SU-DHL-6 (cell line): ENCODE results near the gene TOR4A.

ENCODE experiments used
- H2AFZ ChIP-seq: fragments of 200-600 bp; sonication (generic); 2 replicates; pipeline ENCODE4 v1.6.1; 2014; ENCODE audit warnings: low read depth, mild to moderate bottlenecking, moderate library complexity, mixed read lengths, antibody characterized with exemption, low read length; ENCODE audit not compliant: severe bottlenecking
- H3F3A ChIP-seq: fragments of 200-600 bp; shearing (Covaris generic); 2 replicates; pipeline ENCODE4 v1.6.0; 2016; ENCODE audit warnings: antibody characterized with exemption, mild to moderate bottlenecking; ENCODE audit not compliant: insufficient read depth
- H3K27ac ChIP-seq: fragments of 200-600 bp; sonication (generic); 2 replicates; pipeline ENCODE4 v1.5.1; 2016; ENCODE audit warnings: low read depth, mild to moderate bottlenecking, low read length, moderate library complexity, mixed read lengths
- H3K27me3 ChIP-seq: fragments of 200-600 bp; sonication (generic), shearing (Covaris generic); 2 replicates; pipeline ENCODE4 v1.6.0; 2014; ENCODE audit warnings: mild to moderate bottlenecking, low read length
- H3K36me3 ChIP-seq: fragments of 200-600 bp; sonication (generic); 2 replicates; pipeline ENCODE4 v1.6.1; 2014; ENCODE audit warnings: mild to moderate bottlenecking, low read length, mixed read lengths
- H3K4me2 ChIP-seq: fragments of 300-600, 200-600 bp; shearing (Covaris generic), sonication (generic); 2 replicates; pipeline ENCODE4 v1.6.0; 2014; ENCODE audit warnings: low read length, low read depth, mild to moderate bottlenecking; ENCODE audit not compliant: poor library complexity, severe bottlenecking
- H3K4me3 ChIP-seq: fragments of 200-600 bp; sonication (generic); 2 replicates; pipeline ENCODE4 v1.5.1; 2014; ENCODE audit warnings: antibody characterized with exemption, low read length, mild to moderate bottlenecking, mixed read lengths; ENCODE audit not compliant: insufficient read depth, poor library complexity, severe bottlenecking
- H3K79me2 ChIP-seq: fragments of 200-600 bp; sonication (generic); 2 replicates; pipeline ENCODE4 v1.6.1; 2014; ENCODE audit warnings: mild to moderate bottlenecking, low read length, moderate library complexity; ENCODE audit not compliant: insufficient read depth
- H3K9ac ChIP-seq: fragments of 200-600 bp; sonication (generic); 2 replicates; pipeline ENCODE4 v1.7.0; 2014; ENCODE audit warnings: mild to moderate bottlenecking, low read length
- H3K9me2 ChIP-seq: fragments of 200-600 bp; sonication (generic); replicated peaks from 2 replicates; pipeline ENCODE4 v1.6.1; 2014; ENCODE audit warnings: low read length; ENCODE audit not compliant: insufficient read depth
- H3K9me3 ChIP-seq: fragments of 200-600 bp; sonication (generic); 2 replicates; pipeline ENCODE4 v1.6.1; 2014; ENCODE audit warnings: low read length, mixed read lengths; ENCODE audit not compliant: insufficient read depth
- H4K20me1 ChIP-seq: fragments of 200-600 bp; sonication (generic); 2 replicates; pipeline ENCODE4 v1.6.1; 2014; ENCODE audit warnings: low read depth, mild to moderate bottlenecking, antibody characterized with exemption, low read length, moderate library complexity, mixed read lengths
- CTCF ChIP-seq: fragments of 200-600 bp; sonication (generic); IDR thresholded peaks from one replicate; pipeline ENCODE4 v1.5.1; 2017; ENCODE audit warnings: antibody characterized with exemption, mild to moderate bottlenecking, low read length, moderate library complexity; ENCODE audit not compliant: insufficient read depth, poor library complexity, severe bottlenecking
- EZH2phosphoT487 ChIP-seq: fragments of 200-600 bp; sonication (generic), shearing (Covaris generic); conservative IDR thresholded peaks from 2 replicates; pipeline ENCODE4 v1.6.1; 2018; ENCODE audit warnings: mild to moderate bottlenecking, antibody characterized with exemption, low read length, moderate library complexity, mixed read lengths

TOR4A gene

GRCh38 chr9:137307255-137308056 lies 29.9 kb downstream of the TOR4A start:
- Histone ChIP-seq H3K4me2 (no peak overlapping the region), H3K36me3 (no peaks in the 10 kb centered on the region), H3K9ac (no peak overlapping the region), H3K9me2 (no peaks in the 10 kb centered on the region), H3K4me3 (no peak overlapping the region), H4K20me1 (no peaks in the 10 kb centered on the region), H3F3A (no peaks in the 10 kb centered on the region), H3K79me2 (no peaks in the 10 kb centered on the region), H2AFZ (no peak overlapping the region), H3K27me3 (no peaks in the 10 kb centered on the region), H3K27ac (no peak overlapping the region), H3K9me3 (no peaks in the 10 kb centered on the region)
- TF ChIP-seq EZH2phosphoT487 (no peak), CTCF (no peak)

GRCh38 chr9:137308057-137308619 lies 30.6 kb downstream of the TOR4A start:
- H4K20me1 ChIP-seq, result no peaks in the 10 kb centered on the region
- TF ChIP-seq EZH2phosphoT487 (no peak), CTCF (no peak)
- H3K4me2 ChIP-seq, result no peak overlapping the region
- no peak overlapping the region for H3K4me3 ChIP-seq
- no peaks in the 10 kb centered on the region for H3K79me2 ChIP-seq
- H3K27ac ChIP-seq, result no peak overlapping the region
- no peak overlapping the region for H2AFZ ChIP-seq
- H3F3A ChIP-seq, result no peaks in the 10 kb centered on the region
- no peaks in the 10 kb centered on the region for H3K36me3 ChIP-seq
- no peaks in the 10 kb centered on the region for H3K9me2 ChIP-seq
- no peak overlapping the region for H3K9ac ChIP-seq
- H3K27me3 ChIP-seq, result no peaks in the 10 kb centered on the region
- no peaks in the 10 kb centered on the region for H3K9me3 ChIP-seq

DNA sequence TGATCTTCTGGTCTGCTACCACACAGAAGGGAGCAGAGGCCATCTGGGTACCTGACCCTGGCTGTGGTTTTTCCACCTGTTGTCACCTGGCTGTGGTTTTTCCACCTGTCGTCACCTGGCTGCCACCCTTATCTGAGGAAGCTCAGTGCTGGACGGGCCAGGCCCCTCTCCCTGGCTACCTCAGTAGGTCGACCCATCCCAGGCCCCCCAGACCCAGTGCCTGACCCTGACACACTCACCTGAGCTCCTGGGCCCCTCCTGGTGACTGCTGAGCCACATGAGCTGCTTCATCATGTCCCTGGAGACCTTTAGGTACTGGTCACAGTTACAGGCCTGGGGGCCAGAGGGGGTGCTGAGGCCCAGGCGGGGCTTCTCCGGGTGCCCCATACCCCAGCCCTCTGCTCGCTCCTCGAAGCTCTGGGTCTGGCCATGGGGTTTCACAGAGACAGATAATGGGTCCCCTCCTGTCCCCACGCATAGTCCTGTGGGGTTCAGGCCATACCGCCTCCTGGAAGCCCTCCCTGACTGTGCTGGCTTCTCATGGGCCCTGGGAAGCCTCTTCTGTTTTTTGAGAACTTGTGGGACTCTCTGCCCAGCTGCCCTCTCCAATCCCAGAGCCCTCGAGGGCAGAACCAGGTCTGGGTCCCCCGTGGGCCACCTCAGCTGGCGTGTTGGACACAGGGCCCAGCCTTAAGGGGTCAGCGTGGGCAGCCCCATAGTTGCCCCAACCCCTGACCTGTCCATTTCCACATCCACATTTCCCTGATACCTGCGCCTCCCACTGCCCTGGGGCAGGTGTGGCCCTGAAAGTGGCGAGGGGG lies 32.1 kb downstream of the TOR4A start:
- no peaks in the 10 kb centered on the region for H3K27me3 ChIP-seq
- no peak overlapping the region for H3K9ac ChIP-seq
- no peak overlapping the region for H3K4me3 ChIP-seq

More for the DNA sequence above, 32.1 kb downstream of the TOR4A start:
- Histone ChIP-seq H4K20me1 (no peaks in the 10 kb centered on the region), H3K27ac (no peak overlapping the region), H3K4me2 (no peak overlapping the region), H2AFZ (no peak overlapping the region), H3F3A (no peaks in the 10 kb centered on the region), H3K36me3 (no peaks in the 10 kb centered on the region), H3K79me2 (no peaks in the 10 kb centered on the region), H3K9me2 (no peaks in the 10 kb centered on the region), H3K9me3 (no peaks in the 10 kb centered on the region)
- TF ChIP-seq CTCF (no peak), EZH2phosphoT487 (no peak)
